DMS114 treated with DMSO at 0.1 percent for 48 hours (cell line): ENCODE results near the gene CCL3.

Source experiments
- DNase-seq: peaks from one replicate; lab custom pipeline; 2025; ENCODE audit not compliant: unreplicated experiment; lab: John Stamatoyannopoulos, UW

Gene CCL3

GRCh38 chr17:36055921-36056520, 33.9 kb downstream of the CCL3 start:
- DNase-seq, result no peak

DNA sequence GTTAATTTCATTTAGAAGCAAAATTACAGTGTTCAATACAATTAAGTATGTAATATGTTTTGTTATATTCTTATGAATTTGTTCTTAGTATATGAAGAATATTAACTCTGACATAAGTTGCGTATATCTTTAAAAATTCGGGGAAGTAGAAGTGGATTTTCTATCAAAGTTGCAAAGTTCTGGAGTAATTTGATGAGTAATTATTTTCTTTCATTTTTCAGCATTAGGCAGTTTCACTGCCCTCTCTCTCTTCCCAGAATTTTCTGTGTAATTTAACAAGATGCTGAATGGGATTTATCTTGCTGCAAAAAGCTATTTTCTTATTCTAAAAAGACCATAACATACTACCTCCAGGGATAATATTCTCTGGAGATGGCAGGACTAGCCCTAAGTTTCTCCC, 34.8 kb downstream of the CCL3 start:
- DNase-seq, result no peak

GRCh38 chr17:36049643-36050042, 40.3 kb downstream of the CCL3 start:
- DNase-seq, result no peak

DNA sequence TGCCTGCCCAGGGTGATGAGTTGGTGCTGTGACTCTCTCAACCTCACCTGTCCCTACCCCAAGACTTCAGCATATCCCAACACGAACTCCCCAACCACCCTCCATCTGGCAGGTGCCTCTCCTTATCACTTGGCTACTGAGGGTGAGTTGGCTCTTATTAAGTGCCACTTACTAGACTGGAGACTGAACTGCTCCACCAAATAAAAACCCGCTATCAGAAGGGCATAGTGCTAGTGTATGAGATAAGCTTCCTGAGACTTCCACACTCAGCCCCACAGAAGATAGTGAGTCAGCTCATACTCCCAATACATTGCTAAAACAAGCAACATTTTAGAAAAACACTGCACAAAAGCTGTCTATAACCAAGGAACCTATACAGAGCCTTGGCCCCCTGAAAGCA, 41.9 kb downstream of the CCL3 start:
- no peak for DNase-seq
